HG03575 (cell line): ENCODE data around the gene VPS52.
"Not testable (repeated sequence)": the region's sequence is repeated elsewhere in the genome, so short reads cannot be mapped to it uniquely, and the experiment has no call there.

ENCODE experiments used
- ATAC-seq: cut with Tn5 transposase; IDR thresholded peaks from one replicate; pipeline ENCODE4 v1.9.1; 2021; ENCODE audit not compliant: unreplicated experiment, insufficient number of reproducible peaks, low FRiP score; ENCODE audit errors: extremely low read depth

VPS52 gene

GRCh38 chr6:33262490-33262889 lies 9.2 kb downstream of the VPS52 start:
- ATAC-seq: not testable (repeated sequence)

- no peak for ATAC-seq
Observed at GRCh38 chr6:33259032-33259431, 12.6 kb downstream of the VPS52 start.

DNA sequence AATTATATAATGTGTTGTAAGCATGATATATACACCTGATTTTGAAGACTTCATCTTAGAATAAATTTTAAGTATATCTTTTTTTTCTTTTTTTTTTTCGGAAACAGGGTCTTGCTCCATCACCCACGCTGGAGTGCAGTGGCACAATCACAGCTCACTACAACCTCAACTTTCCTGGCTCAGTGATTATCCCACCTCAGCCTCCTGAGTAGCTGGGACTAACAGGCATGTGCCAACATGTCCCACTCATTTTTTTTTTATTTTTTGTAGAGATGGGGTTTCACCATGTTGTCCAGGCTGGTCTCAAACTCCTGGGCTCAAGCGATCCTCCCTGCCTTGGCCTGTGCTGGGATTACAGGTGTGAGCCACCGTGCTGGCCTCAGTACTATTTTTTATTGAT lies 17.1 kb downstream of the VPS52 start:
- no peak for ATAC-seq

DNA sequence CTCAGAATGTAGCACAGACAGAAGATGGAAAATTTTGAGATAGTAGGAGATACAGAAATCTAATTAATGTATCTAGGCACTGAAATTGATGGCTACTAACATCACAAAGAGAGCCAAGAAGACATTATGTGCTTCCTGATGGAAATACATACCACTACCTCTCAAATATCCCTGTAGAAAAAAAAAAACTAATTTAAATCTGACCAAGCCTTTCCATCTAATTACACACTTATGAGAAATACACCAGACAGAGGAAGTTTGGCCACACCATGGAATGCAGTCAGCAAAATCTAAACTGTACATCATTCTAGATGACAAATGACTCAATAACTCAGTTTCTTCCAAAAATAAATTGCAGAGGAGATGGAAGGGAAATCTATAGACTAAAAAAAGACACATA lies 18.9 kb downstream of the VPS52 start:
- no peak for ATAC-seq

DNA sequence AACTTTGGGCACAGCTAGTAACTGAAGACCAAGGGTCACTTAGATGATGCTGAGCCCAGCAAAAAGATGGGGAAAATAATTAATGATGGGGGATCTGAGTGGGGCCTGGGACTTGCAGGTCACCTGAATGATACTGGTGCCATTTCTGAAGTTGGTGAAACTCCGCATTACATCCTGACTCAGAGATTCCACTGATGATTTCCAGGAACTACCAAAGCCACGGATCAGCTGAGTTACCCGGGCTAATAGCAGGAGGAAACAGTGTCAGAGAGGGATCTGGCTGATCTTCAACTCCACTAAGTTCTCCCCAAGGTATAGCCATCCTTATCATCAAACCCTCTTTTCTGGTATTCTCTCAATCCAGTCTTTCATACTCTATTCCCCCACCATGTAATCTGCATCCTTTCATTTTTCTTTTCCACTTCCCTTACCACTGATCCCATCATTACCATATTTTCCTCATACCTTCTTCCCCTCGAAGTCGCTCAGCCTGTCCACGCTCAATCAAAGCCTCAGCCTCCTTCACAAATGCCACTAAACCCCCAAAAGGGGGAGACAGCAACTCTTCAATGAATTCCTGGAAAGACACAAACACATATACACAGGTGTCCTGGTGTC lies 20.2 kb downstream of the VPS52 start:
- no peak for ATAC-seq

DNA sequence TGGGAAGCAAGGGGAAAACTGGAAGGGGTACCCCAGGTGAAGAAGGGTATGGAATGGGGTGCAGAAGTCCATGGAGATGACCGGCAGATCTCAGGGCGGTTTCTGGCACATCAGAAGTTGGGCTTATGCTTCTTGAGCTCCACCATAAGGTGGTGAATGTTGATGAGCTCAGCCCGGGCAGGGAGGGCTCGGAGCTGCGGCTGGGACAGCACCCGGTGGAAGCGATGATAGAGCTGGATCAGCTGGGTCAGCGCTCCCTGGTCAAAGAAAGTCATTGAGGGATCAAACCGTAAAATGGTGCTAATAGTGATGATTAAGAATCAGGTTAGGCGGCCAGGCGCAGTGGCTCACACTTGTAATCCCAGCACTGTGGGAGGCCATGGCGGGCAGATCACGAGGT lies 20.9 kb downstream of the VPS52 start:
- no peak for ATAC-seq

- no peak for ATAC-seq
Observed at GRCh38 chr6:33249732-33250630, 21.7 kb downstream of the VPS52 start.

GRCh38 chr6:33248932-33249731 lies 22.5 kb downstream of the VPS52 start:
- peak; percentile 37 for ATAC-seq

DNA sequence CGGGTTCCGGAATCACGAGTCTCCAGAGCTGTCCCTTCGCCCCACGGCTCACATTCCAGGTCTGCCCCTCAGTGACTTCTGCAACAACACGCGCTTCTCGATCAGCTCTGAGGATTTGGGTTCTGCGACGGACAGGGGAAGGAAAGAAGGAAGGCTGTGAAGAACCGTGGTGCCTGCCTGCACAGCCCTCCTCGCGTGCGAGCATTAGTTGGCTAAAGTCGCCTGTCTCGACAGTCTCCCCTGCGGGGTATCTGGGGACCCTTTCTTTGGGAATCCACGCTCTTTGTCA lies 23.1 kb downstream of the VPS52 start:
- ATAC-seq: no peak

- ATAC-seq: no peak
Observed at GRCh38 chr6:33247977-33248642, 23.6 kb downstream of the VPS52 start.

DNA sequence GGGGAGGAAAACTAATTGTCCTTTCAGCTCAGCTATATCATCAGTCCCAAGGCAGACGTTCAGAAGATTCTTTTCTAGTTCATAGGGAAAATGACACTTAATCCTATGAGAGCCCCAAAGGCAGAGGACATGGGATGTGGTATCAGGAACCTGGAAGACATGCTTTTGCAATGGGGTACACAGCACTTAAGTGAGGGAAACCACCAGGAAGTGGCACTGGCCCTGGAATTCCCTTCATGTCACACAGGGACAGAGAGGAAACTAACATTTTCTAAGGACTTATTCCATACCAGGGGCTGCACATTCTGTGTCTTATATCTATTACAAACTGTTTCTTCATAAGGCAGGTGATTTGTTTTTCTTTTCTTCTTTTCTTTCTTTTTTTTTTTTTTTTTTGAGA lies 28.2 kb downstream of the VPS52 start:
- ATAC-seq: no peak

- ATAC-seq: no peak
Observed at GRCh38 chr6:33241968-33242367, 29.7 kb downstream of the VPS52 start.

GRCh38 chr6:33237741-33238140 lies 33.9 kb downstream of the VPS52 start:
- no peak for ATAC-seq

DNA sequence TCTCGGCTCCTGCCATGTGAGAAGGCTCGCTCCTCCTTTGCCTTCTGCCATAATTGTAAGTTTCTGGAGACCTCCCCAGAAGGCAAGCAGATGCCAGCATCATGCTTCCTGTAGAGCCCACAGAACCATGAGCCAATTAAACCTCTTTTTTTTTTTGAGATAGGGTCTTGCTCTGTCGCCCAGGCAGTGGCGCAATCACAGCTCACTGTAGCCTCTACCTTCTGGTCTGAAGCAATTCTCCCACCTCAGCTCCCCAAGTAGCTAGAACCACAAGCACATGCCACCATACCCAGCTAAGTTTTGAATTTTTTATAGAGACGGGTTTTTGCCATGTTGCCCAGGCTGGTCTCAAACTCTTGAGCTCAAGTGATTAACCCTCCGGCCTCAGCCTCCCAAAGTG lies 34.8 kb downstream of the VPS52 start:
- no peak for ATAC-seq

DNA sequence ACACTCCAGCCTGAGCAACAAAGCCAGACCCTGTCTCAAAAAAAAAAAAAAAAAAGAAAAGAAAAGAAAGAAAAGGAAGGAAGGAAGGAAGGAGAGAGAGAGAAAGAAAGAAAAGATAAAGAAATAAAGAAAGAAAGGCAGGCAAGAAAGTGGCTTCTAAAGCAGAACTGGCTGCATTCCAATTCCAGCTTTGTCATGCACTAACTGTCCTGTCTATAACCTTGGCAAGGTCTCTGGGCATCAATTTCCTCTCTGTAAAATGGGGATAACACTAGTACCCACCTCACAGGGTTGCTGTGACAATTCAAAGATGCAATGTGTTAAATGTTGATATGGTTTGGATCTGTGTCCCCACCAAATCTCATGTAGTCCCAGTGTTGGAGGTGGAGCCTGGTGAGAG lies 35.3 kb downstream of the VPS52 start:
- no peak for ATAC-seq

- ATAC-seq: no peak
Observed at GRCh38 chr6:33235221-33235634, 36.4 kb downstream of the VPS52 start.

- ATAC-seq: not testable (repeated sequence)
Observed at GRCh38 chr6:33226503-33227120, 45.1 kb downstream of the VPS52 start.

DNA sequence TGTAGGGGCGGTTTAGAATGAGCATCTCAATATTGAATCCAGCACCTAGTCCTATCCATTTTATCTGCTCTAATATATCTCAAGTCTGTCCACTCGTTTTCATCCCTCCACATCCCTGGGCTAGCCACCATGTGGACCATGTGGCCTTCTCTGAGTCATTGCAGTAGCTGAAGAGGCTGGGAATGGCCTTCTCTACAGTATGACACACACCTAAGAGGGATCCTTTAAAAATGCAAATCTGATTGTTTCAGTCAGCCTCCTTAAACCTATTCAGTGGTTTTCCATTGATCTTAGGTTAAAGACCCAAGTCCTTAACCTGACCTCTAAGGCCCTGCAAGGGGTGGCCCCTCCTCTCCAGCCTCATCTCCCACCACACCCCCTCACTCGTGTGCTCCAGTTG lies 54.0 kb downstream of the VPS52 start:
- ATAC-seq: no peak

- no peak for ATAC-seq
Observed at GRCh38 chr6:33217246-33217645, 54.4 kb downstream of the VPS52 start.
